DND-41 (cell line): ENCODE measurements around the gene CCBE1.

Experiments used
- ATAC-seq: fragments of 200-7000 bp; cut with Tn5 transposase; 3 replicates; pipeline ENCODE4 v1.9.1; 2021; ENCODE audit warnings: low read depth; ENCODE audit not compliant: insufficient read depth
- DNase-seq: peaks from one replicate; pipeline ENCODE4 v3.0.0-alpha.2; 2020
- H2AFZ ChIP-seq: 2 replicates; pipeline ENCODE4 v1.6.0; 2012; ENCODE audit warnings: low read depth, low read length
- H3K27ac ChIP-seq: 2 replicates; pipeline ENCODE4 v1.5.1; 2012; ENCODE audit warnings: low read length, inconsistent platforms
- H3K27me3 ChIP-seq: fragments of 200-600 bp; sonication (generic); 2 replicates; pipeline ENCODE4 v1.6.0; 2012; ENCODE audit warnings: low read length, mild to moderate bottlenecking, inconsistent platforms; ENCODE audit not compliant: insufficient read depth, poor library complexity
- H3K36me3 ChIP-seq: 2 replicates; pipeline ENCODE4 v1.5.1; 2012; ENCODE audit warnings: low read length, inconsistent platforms; ENCODE audit not compliant: insufficient read depth
- H3K4me1 ChIP-seq: 2 replicates; pipeline ENCODE4 v1.5.1; 2012; ENCODE audit warnings: mild to moderate bottlenecking, low read length; ENCODE audit not compliant: insufficient read depth
- H3K4me2 ChIP-seq: 2 replicates; pipeline ENCODE4 v1.6.0; 2012; ENCODE audit warnings: mild to moderate bottlenecking, moderate library complexity, low read length, inconsistent platforms; ENCODE audit not compliant: insufficient read depth
- H3K4me3 ChIP-seq, 2 experiments: fragments of 200-600 bp in 1 of 2; shearing (Covaris generic) in 1 of 2; 2 replicates each; pipeline ENCODE4 v1.5.1; 2012 to 2016; ENCODE audit warnings: inconsistent platforms in 2 of 2, low read length in 2 of 2, mild to moderate bottlenecking in 2 of 2, low read depth in 1 of 2, moderate library complexity in 1 of 2
- H3K79me2 ChIP-seq: 2 replicates; pipeline ENCODE4 v1.6.0; 2012; ENCODE audit warnings: low read length, inconsistent platforms; ENCODE audit not compliant: insufficient read depth
- H3K9ac ChIP-seq: 2 replicates; pipeline ENCODE4 v1.6.0; 2012; ENCODE audit warnings: low read depth, mild to moderate bottlenecking, inconsistent platforms, low read length, moderate library complexity
- H3K9me3 ChIP-seq: 2 replicates; pipeline ENCODE4 v1.5.1; 2012; ENCODE audit warnings: low read length, moderate library complexity, mild to moderate bottlenecking, inconsistent platforms; ENCODE audit not compliant: insufficient read depth, severe bottlenecking
- H4K20me1 ChIP-seq: 2 replicates; pipeline ENCODE4 v1.6.0; 2012; ENCODE audit warnings: low read length; ENCODE audit not compliant: insufficient read depth
- CTCF ChIP-seq: IDR thresholded peaks from 2 replicates; pipeline ENCODE4 v1.5.1; 2012; ENCODE audit warnings: borderline replicate concordance, low read length, moderate library complexity, mild to moderate bottlenecking; ENCODE audit not compliant: poor library complexity, severe bottlenecking; ENCODE audit errors: extremely low read depth
- EZH2 ChIP-seq: IDR thresholded peaks from 3 replicates; pipeline ENCODE4 v1.6.1; 2012; ENCODE audit warnings: borderline replicate concordance, low read depth, mild to moderate bottlenecking, moderate library complexity, low read length, inconsistent platforms; ENCODE audit not compliant: severe bottlenecking

Gene CCBE1

GRCh38 chr18:59437851-59438569 lies 259.2 kb downstream of the CCBE1 start:
- ATAC-seq (no peak), DNase-seq (no peak)
- H2AFZ ChIP-seq = no peak overlapping the region
- no peaks in the 10 kb centered on the region for H3K4me1 ChIP-seq
- no peaks in the 10 kb centered on the region for H3K79me2 ChIP-seq
- no peak overlapping the region for H3K9ac ChIP-seq
- TF ChIP-seq CTCF (no peak), EZH2 (no peak)
- no peak overlapping the region for H3K27ac ChIP-seq
- no peaks in the 10 kb centered on the region for H4K20me1 ChIP-seq
- H3K9me3 ChIP-seq = no peaks in the 10 kb centered on the region
- no peaks in the 10 kb centered on the region for H3K36me3 ChIP-seq
- no peak overlapping the region for H3K4me2 ChIP-seq
- no peak overlapping the region for H3K4me3 ChIP-seq
- H3K27me3 ChIP-seq = no peaks in the 10 kb centered on the region

DNA sequence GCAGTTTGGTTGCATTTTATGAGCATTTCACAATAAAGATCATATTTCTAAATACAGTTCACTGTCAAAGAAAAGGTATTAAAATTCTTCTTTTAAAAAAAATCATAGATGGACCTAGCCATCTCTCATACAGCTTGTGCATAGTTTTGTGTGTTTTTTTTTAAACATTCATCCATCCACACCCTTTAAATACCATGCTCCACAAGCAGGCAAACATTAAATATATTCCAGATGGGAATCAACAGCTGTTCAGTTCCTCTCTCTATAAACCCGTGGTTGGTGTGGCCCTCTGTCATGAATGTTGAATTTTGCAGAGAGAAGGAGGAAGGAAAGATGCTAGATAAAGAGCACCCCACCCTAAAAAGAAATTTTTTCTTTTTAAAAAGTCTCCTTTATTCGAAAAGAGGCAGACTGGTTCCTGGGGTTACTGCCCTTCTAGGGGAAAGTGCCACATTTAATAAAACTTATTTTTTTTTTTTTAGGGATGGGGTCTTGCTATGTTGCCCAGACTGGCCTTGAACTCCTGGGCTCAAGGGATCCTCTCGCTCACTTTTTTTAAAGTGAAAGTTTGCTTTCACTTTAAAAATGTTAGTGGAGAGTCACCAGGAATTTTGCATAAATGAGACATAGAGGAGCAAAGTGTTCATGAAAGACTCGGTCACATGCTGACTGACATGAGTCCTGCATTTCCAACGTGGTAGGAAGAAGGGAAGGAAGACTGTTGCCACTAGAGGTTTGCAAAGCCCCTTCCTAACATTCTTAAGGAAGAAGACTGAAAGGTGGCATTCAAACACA lies 264.2 kb downstream of the CCBE1 start:
- Histone ChIP-seq H3K4me3 (no peak overlapping the region), H3K36me3 (no peaks in the 10 kb centered on the region)
- no peak for ATAC-seq

GRCh38 chr18:59431131-59431530 lies 266.1 kb downstream of the CCBE1 start:
- Histone ChIP-seq H3K36me3 (no peaks in the 10 kb centered on the region), H3K4me2 (no peak overlapping the region), H2AFZ (no peak overlapping the region), H3K4me3 (no peak overlapping the region), H3K9me3 (no peaks in the 10 kb centered on the region), H3K79me2 (no peaks in the 10 kb centered on the region), H3K27me3 (peaks cover 4% of the 10 kb centered on the region), H4K20me1 (no peaks in the 10 kb centered on the region), H3K4me1 (no peaks in the 10 kb centered on the region), H3K9ac (no peak overlapping the region), H3K27ac (no peak overlapping the region)
- DNase-seq = no peak
- TF ChIP-seq EZH2 (no peak), CTCF (no peak)
- no peak for ATAC-seq

More for the DNA sequence above, 264.2 kb downstream of the CCBE1 start:
- H3K4me2 ChIP-seq = no peak overlapping the region
- H3K27ac ChIP-seq = no peak overlapping the region
- H3K4me1 ChIP-seq = no peaks in the 10 kb centered on the region
- no peak for DNase-seq
- H3K79me2 ChIP-seq = no peaks in the 10 kb centered on the region
- H4K20me1 ChIP-seq = no peaks in the 10 kb centered on the region
- H2AFZ ChIP-seq = no peak overlapping the region
- H3K9ac ChIP-seq = no peak overlapping the region
- TF ChIP-seq CTCF = no peak
- TF ChIP-seq EZH2 = no peak
- peaks cover 4% of the 10 kb centered on the region for H3K27me3 ChIP-seq
- H3K9me3 ChIP-seq = no peaks in the 10 kb centered on the region
